ENCODE data around the gene ZNF329.

- TF ChIP-seq ESRRA (IDR thresholded peaks at IDR 0.05; ENCODE audit: borderline replicate concordance, low read depth), result no peak
- TF ChIP-seq, protein P1, sequence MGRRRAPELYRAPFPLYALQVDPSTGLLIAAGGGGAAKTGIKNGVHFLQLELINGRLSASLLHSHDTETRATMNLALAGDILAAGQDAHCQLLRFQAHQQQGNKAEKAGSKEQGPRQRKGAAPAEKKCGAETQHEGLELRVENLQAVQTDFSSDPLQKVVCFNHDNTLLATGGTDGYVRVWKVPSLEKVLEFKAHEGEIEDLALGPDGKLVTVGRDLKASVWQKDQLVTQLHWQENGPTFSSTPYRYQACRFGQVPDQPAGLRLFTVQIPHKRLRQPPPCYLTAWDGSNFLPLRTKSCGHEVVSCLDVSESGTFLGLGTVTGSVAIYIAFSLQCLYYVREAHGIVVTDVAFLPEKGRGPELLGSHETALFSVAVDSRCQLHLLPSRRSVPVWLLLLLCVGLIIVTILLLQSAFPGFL (CRISPR knock-in tag; IDR thresholded peaks at IDR 0.05), result no peak
- no peak for TF ChIP-seq ZNF512 (tag; IDR thresholded peaks at IDR 0.05)
- no peak for TF ChIP-seq ZNF830 (CRISPR knock-in tag; IDR thresholded peaks at IDR 0.05)
- no peak for TF ChIP-seq CTCF (IDR thresholded peaks at IDR 0.05 in 2 of 3, conservative IDR thresholded peaks at IDR 0.05 in 1 of 3; ENCODE audit: insufficient read depth in 2 of 3, low read depth in 1 of 3, low read length in 3 of 3)
- no peak for TF ChIP-seq RAD21 (CRISPR knock-in tag; conservative IDR thresholded peaks at IDR 0.05 in 1 of 2, IDR thresholded peaks at IDR 0.05 in 1 of 2)
- no peak for TF ChIP-seq POLR2AphosphoS5 (IDR thresholded peaks at IDR 0.05; ENCODE audit: control insufficient read depth, insufficient read depth, low read depth, low read length)
- TF ChIP-seq, protein P2, sequence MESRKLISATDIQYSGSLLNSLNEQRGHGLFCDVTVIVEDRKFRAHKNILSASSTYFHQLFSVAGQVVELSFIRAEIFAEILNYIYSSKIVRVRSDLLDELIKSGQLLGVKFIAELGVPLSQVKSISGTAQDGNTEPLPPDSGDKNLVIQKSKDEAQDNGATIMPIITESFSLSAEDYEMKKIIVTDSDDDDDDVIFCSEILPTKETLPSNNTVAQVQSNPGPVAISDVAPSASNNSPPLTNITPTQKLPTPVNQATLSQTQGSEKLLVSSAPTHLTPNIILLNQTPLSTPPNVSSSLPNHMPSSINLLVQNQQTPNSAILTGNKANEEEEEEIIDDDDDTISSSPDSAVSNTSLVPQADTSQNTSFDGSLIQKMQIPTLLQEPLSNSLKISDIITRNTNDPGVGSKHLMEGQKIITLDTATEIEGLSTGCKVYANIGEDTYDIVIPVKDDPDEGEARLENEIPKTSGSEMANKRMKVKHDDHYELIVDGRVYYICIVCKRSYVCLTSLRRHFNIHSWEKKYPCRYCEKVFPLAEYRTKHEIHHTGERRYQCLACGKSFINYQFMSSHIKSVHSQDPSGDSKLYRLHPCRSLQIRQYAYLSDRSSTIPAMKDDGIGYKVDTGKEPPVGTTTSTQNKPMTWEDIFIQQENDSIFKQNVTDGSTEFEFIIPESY (CRISPR knock-in tag; IDR thresholded peaks at IDR 0.05), result no peak
- no peak for TF ChIP-seq BRD4 (IDR thresholded peaks at IDR 0.05)
- TF ChIP-seq TAL1 (IDR thresholded peaks at IDR 0.05), result no peak
- no peak for TF ChIP-seq TCF7 (IDR thresholded peaks at IDR 0.05; ENCODE audit: borderline replicate concordance)
- TF ChIP-seq STAT6 (CRISPR knock-in tag; IDR thresholded peaks at IDR 0.05), result no peak
- no peak for TF ChIP-seq ZNF12 (CRISPR knock-in tag; IDR thresholded peaks at IDR 0.05)
Measured at GRCh38 chr19:58096884-58097283, 53.7 kb downstream of the ZNF329 start.

All from K562 (cell line).